GM21423 (cell line): ENCODE measurements around the gene HECTD4.
A peak's percentile ranks its signal among the peaks of the same experiment; 100 is the strongest.
"Not testable (repeated sequence)": the region's sequence is repeated elsewhere in the genome, so short reads cannot be mapped to it uniquely, and the experiment has no call there.

Experiments
- ATAC-seq: cut with Tn5 transposase; IDR thresholded peaks from one replicate; pipeline ENCODE4 v1.9.1; 2021; ENCODE audit warnings: mild to moderate bottlenecking, moderate library complexity; ENCODE audit not compliant: unreplicated experiment

The HECTD4 gene

GRCh38 chr12:112408621-112409020 lies 26.4 kb upstream of the HECTD4 start:
- no peak for ATAC-seq

- ATAC-seq: not testable (repeated sequence)
Measured at GRCh38 chr12:112407683-112408082, 25.5 kb upstream of the HECTD4 start.

GRCh38 chr12:112406519-112407488 lies 24.6 kb upstream of the HECTD4 start:
- ATAC-seq: no peak

GRCh38 chr12:112401903-112402498 lies 19.8 kb upstream of the HECTD4 start:
- no peak for ATAC-seq

GRCh38 chr12:112401054-112401453 lies 18.8 kb upstream of the HECTD4 start:
- ATAC-seq: no peak

- ATAC-seq: no peak
Measured at GRCh38 chr12:112393328-112393727, 11.1 kb upstream of the HECTD4 start.

- ATAC-seq: not testable (repeated sequence)
Measured at GRCh38 chr12:112389922-112390654, 7.9 kb upstream of the HECTD4 start.

- no peak for ATAC-seq
Measured at GRCh38 chr12:112389228-112389627, 7.0 kb upstream of the HECTD4 start.

- ATAC-seq: no peak
Measured at GRCh38 chr12:112386726-112387125, 4.5 kb upstream of the HECTD4 start.

- ATAC-seq: no peak
Measured at GRCh38 chr12:112382866-112383265, 635 bp upstream of the HECTD4 start.

GRCh38 chr12:112381406-112381882 lies 787 bp downstream of the HECTD4 start:
- peak; percentile 38 for ATAC-seq

GRCh38 chr12:112380663-112381405 lies 1.4 kb downstream of the HECTD4 start:
- ATAC-seq: no peak

GRCh38 chr12:112375105-112375504 lies 7.1 kb downstream of the HECTD4 start:
- no peak for ATAC-seq

GRCh38 chr12:112374166-112374740 lies 8.0 kb downstream of the HECTD4 start:
- no peak for ATAC-seq

GRCh38 chr12:112370868-112371510 lies 11.2 kb downstream of the HECTD4 start:
- no peak for ATAC-seq

GRCh38 chr12:112370199-112370598 lies 12.0 kb downstream of the HECTD4 start:
- ATAC-seq: no peak

- ATAC-seq: no peak
Measured at GRCh38 chr12:112368856-112369255, 13.4 kb downstream of the HECTD4 start.

- no peak for ATAC-seq
Measured at GRCh38 chr12:112367965-112368364, 14.3 kb downstream of the HECTD4 start.

- ATAC-seq: no peak
Measured at GRCh38 chr12:112362310-112362709, 19.9 kb downstream of the HECTD4 start.

GRCh38 chr12:112361271-112361670 lies 21.0 kb downstream of the HECTD4 start:
- ATAC-seq: no peak
